Upper lobe of left lung (tissue), 6 donors: ENCODE measurements around the gene CMIP. TPM values are rescaled to one million over a fixed set of nuclear protein-coding genes. Genes with fewer than 3 reads are reported as not detected.

Experiments
- ATAC-seq, 2 donors: fragments of 200-7000 bp; cut with Tn5 transposase; one replicate each; pipeline ENCODE4 v1.9.1; 2022; ENCODE audit warnings: mild to moderate bottlenecking in 2 of 2, moderate library complexity in 2 of 2; ENCODE audit not compliant: low FRiP score in 2 of 2
- DNase-seq, 2 donors: peaks; one replicate each; pipeline ENCODE4 v3.0.0-alpha.2; 2019 to 2020
- H3K27ac ChIP-seq, 4 donors: fragments of 200-600 bp; sonication (generic); one replicate each; pipeline ENCODE4 v1.5.1; 2016 to 2019
- H3K27me3 ChIP-seq, 4 donors: fragments of 200-600 bp; sonication (generic); one replicate each; pipeline ENCODE4 v1.5.1; 2017 to 2019
- H3K36me3 ChIP-seq, 4 donors: fragments of 200-600 bp; sonication (generic); one replicate each; pipeline ENCODE4 v1.5.1; 2016 to 2019
- H3K4me1 ChIP-seq, 4 donors: fragments of 200-600 bp; sonication (generic); one replicate each; pipeline ENCODE4 v1.5.1; 2018 to 2019
- H3K4me3 ChIP-seq, 4 donors: fragments of 200-600 bp; sonication (generic); one replicate each; pipeline ENCODE4 v1.5.1; 2017 to 2019; ENCODE audit warnings: mild to moderate bottlenecking in 2 of 4, moderate library complexity in 1 of 4
- H3K9me3 ChIP-seq, 4 donors: fragments of 200-600 bp; sonication (generic); one replicate each; pipeline ENCODE4 v1.5.1; 2018 to 2019
- EP300 ChIP-seq, 4 donors: sonication (generic); formaldehyde crosslinking; IDR thresholded peaks; one replicate each; pipeline ENCODE4 v1.5.1; 2017; ENCODE audit warnings: antibody characterized with exemption in 4 of 4, control low read depth in 2 of 4
- POLR2A ChIP-seq, 4 donors: fragments of 450-650 bp; IDR thresholded peaks; one replicate each; pipeline ENCODE4 v1.5.1; 2016 to 2017; ENCODE audit warnings: antibody characterized with exemption in 4 of 4, mild to moderate bottlenecking in 2 of 4
- POLR2AphosphoS5 ChIP-seq, 2 donors: sonication (generic); formaldehyde crosslinking; IDR thresholded peaks; one replicate each; pipeline ENCODE4 v1.5.1; 2017; ENCODE audit warnings: antibody characterized with exemption in 2 of 2
- WGBS, 2 donors: methylation state at CpG; one replicate each; pipeline ENCODE4 v1.1.5; 2017 to 2018; 5-methylcytosine and 5-hydroxymethylcytosine counted together
- total RNA-seq, 6 donors: library from RNA; depleted of rRNA in 4 of 6; stranded (reverse); fragments of >200 nt in 4 of 6; gene quantifications; one replicate each; pipeline versions ENCODE4 v1.1.0 to v1.2.1, GENCODE V29; 2016 to 2021
- TF ChIP-seq, protein P1 (sequence below), 6 experiments: fragments of 450-650 bp in 4 of 6; fragments of 200-600 bp in 2 of 6; sonication (generic) in 2 of 6; IDR thresholded peaks; one replicate each; pipeline ENCODE4 v1.5.1; 2016 to 2019; ENCODE audit warnings: antibody characterized with exemption in 6 of 6
- donor health status: DM: no; HTN: no; CAD: no; lungs with moderate emphysema.
- donor health status: DM: no; HTN: yes; CAD: no; lungs with severe emphysema.

The CMIP gene
- total RNA-seq, 6 donors from 2014 or later, result 48.3 to 109 (median 67.6) TPM

DNA sequence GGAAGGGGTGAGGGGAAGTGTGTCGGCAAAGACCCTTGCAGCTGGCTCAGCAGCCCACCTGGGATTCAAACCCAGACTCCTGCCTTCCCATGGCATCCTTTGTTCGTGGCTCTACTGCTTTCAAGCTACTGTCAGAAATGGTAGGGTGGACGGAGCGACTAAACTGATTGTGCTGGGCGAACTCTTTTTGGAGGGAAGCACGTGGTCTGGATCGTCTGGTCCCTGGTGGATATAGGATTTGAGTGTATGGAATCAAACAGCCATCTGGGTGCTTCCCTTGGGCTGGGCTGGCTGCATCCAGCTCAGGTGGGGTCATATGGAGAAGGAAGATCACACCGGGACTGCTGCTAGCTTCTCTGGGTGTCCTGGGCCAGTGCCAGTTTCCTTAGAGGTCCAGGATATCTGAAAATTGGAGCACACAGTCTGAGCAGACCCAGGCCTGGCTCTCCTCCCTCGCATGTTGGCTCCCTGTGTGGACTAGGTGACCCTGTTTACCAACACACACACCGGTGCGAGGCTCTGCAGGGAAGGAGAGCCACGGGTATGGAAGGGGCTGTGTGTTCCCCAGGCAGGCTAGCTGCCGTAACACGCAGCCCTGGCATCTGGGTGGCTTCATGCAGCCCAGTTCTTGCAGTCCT is 8.6 kb downstream of the CMIP start:
- WGBS, 2 donors, result 87 to 89% methylated on average over 6 to 14 of the region's 14 CpGs
- no peak for DNase-seq
- no peak for ATAC-seq
- Histone ChIP-seq H3K4me1 (peaks cover 41 to 84% (median 56%) of the 10 kb centered on the region in 4 donors), H3K27ac (peak overlapping the region in 1 of 4 donors; percentile 7), H3K27me3 (no peaks in the 10 kb centered on the region), H3K36me3 (peaks cover 0 to 12% (median 6%) of the 10 kb centered on the region in 4 donors), H3K4me3 (no peak overlapping the region), H3K9me3 (no peaks in the 10 kb centered on the region)
- TF ChIP-seq EP300 (IDR thresholded peaks at IDR 0.05), result no peak
- TF ChIP-seq POLR2AphosphoS5 (IDR thresholded peaks at IDR 0.05), result no peak
- no peak for TF ChIP-seq POLR2A (IDR thresholded peaks at IDR 0.05)
- TF ChIP-seq, protein P1, sequence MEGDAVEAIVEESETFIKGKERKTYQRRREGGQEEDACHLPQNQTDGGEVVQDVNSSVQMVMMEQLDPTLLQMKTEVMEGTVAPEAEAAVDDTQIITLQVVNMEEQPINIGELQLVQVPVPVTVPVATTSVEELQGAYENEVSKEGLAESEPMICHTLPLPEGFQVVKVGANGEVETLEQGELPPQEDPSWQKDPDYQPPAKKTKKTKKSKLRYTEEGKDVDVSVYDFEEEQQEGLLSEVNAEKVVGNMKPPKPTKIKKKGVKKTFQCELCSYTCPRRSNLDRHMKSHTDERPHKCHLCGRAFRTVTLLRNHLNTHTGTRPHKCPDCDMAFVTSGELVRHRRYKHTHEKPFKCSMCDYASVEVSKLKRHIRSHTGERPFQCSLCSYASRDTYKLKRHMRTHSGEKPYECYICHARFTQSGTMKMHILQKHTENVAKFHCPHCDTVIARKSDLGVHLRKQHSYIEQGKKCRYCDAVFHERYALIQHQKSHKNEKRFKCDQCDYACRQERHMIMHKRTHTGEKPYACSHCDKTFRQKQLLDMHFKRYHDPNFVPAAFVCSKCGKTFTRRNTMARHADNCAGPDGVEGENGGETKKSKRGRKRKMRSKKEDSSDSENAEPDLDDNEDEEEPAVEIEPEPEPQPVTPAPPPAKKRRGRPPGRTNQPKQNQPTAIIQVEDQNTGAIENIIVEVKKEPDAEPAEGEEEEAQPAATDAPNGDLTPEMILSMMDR (IDR thresholded peaks at IDR 0.05), result no peak

DNA sequence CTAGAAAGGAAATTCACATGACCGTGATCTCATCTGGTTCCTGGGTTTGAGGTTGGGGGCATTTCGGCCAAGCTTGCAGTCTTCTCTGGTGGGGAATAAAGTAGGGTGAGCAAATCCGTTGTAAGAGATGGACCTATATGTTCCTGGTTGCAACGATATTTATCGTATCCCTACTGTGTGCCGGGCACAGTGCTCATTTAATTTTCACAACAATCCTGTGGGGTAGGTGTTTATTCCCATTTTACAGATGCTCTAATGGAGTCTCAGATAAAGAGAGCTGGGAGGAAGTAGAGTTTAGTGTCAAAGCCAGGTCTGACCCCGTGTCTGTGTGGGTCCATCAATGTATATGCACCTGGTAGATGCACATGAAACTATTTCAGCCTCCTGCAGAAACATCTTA is 9.4 kb downstream of the CMIP start:
- Histone ChIP-seq H3K4me3 (no peak overlapping the region), H3K27me3 (no peaks in the 10 kb centered on the region), H3K4me1 (peaks cover 36 to 79% (median 50%) of the 10 kb centered on the region in 4 donors), H3K9me3 (no peaks in the 10 kb centered on the region), H3K27ac (no peak overlapping the region), H3K36me3 (peaks cover 0 to 12% (median 6%) of the 10 kb centered on the region in 4 donors)
- ATAC-seq, result no peak
- WGBS, 2 donors, result 84 to 85% methylated on average over 7 of the region's 7 CpGs
- TF ChIP-seq, protein P1 (IDR thresholded peaks at IDR 0.05), result no peak
- TF ChIP-seq POLR2AphosphoS5 (IDR thresholded peaks at IDR 0.05), result no peak
- no peak for DNase-seq

DNA sequence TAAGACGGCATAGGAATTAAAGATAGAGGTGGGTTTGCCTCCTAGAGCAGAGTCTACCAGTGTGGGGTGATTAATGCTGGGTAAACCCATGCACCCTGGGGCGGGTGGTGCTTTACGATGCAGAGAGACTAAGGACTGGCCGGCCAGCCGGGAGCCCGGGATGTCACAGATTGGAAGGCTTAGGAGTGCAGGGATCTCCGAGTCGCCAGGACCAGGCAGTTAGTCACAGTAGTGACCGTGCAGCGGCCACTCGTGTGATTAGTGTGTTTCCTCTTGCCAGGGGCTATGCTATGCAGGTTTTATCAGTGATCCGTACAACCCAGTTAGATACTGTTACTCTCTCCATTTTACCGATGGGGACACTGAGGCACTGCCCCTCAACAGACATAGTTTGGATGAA is 10.4 kb downstream of the CMIP start:
- H3K27me3 ChIP-seq, result no peaks in the 10 kb centered on the region
- H3K36me3 ChIP-seq, result peaks cover 0 to 12% (median 6%) of the 10 kb centered on the region in 4 donors
- DNase-seq (no peak), ATAC-seq (no peak)
- no peaks in the 10 kb centered on the region for H3K9me3 ChIP-seq
- H3K4me3 ChIP-seq, result no peak overlapping the region
- TF ChIP-seq EP300 (IDR thresholded peaks at IDR 0.05), result no peak
- no peak for TF ChIP-seq POLR2A (IDR thresholded peaks at IDR 0.05)
- no peak overlapping the region for H3K27ac ChIP-seq
- H3K4me1 ChIP-seq, result peaks cover 32 to 73% (median 50%) of the 10 kb centered on the region in 4 donors
- 95 to 96% methylated on average over 13 of the region's 13 CpGs for whole genome bisulfite sequencing, 2 donors

DNA sequence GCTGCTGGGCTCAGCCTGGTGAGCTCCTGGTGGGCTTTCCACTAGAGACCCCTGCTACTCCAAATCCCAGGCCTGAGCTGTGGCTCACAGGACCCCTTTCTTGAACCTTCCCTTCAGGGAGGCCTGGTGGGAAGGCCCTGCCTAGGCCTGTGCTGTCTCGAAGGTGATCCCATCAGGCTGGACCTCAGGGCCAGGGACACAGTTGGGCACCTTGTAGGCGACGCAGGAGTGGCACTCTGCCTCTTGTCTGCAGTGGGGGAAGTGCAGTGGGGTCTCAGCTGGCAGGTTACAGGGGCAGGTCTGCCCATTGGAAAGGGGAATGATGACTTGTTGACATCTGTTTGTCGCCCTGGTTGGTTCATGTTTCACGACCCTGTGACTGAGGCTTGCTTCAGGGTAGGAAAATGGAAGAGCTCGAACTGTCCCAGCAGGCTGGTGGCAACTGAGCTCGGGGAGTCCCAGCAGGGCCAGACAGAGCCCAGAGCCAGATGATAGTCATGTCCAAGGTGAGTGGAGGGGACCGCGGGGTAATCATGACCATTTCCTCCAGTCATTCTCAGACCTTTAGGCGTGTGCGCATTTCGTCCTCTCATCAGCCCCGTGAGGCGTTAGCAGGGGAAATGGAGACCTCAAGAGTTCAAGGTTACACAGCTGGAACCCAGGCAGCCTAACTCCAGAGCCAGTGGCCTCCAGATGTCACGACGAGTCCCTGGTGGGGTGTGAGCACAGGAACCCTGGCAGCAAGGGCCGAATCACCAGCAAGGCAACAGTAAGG is 11.3 kb downstream of the CMIP start:
- 84 to 85% methylated on average over 14 to 17 of the region's 17 CpGs for WGBS, 2 donors
- no peak for DNase-seq
- peak overlapping the region in 1 of 4 donors; percentile 75 for H3K27ac ChIP-seq

More for the DNA sequence above, 11.3 kb downstream of the CMIP start:
- TF ChIP-seq EP300 (IDR thresholded peaks at IDR 0.05) (no peak), POLR2A (IDR thresholded peaks at IDR 0.05) (no peak), POLR2AphosphoS5 (IDR thresholded peaks at IDR 0.05) (no peak)
- TF ChIP-seq, protein P1 (IDR thresholded peaks at IDR 0.05), result no peak
- H3K4me1 ChIP-seq, result peaks cover 36 to 76% (median 56%) of the 10 kb centered on the region in 4 donors
- no peaks in the 10 kb centered on the region for H3K9me3 ChIP-seq
- H3K27me3 ChIP-seq, result no peaks in the 10 kb centered on the region
- peaks cover 0 to 14% (median 6%) of the 10 kb centered on the region in 4 donors for H3K36me3 ChIP-seq
- no peak overlapping the region for H3K4me3 ChIP-seq
- ATAC-seq, result no peak
